Measurements from ENCODE around the gene CACNA1C. TPM values are rescaled to one million over a fixed set of nuclear protein-coding genes. Genes with fewer than 3 reads are reported as not detected.

The CACNA1C gene
- total RNA-seq, 4 donors from 2014 or later = 2.0 to 4.2 (median 2.5) TPM

DNA sequence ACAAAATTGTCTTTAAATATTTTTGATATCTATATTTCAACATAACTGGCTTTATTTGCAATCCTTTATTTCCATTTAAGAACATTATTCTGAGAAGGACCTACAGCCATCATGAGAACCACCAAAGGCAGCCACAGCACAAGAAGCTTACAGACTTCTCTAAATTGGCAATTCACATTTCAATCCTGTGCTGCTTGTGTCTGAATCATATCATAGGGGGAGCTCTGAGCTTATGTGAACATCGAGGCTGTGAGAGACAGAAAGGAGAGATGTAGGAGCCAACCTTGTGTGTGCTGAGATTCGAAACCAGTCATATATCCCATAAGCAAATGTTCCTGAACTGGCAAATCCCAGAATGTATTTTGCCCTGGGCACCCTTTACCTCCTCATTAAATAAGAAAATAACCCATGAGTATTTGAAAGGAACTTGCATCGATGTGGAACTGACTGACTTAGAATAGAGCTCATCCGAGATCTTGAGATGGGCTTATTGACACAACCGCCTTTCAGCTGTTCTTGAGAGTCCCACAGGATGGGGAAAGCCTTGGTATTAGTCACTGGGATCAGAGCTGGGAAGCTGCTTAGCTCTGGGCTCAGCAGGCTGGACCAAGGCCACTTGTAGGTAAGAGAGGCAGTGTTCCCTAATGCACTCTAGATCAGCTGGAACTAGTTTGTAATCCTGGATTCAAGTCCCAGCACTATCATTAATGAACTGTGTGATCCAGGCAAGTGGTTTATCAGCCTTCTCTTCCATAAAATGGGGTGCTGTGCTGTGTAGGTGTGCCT lies 329.8 kb downstream of the CACNA1C start:
- intact Hi-C loops (cut with DNase I) = no loop called here
- Histone ChIP-seq H3K4me1 (peaks cover 0 to 2% of the 10 kb centered on the region in 2 donors), H3K36me3 (no peaks in the 10 kb centered on the region), H3K4me3 (replicated peaks in 1 of 3) (no peak overlapping the region), H3K27me3 (no peaks in the 10 kb centered on the region), H3K27ac (no peak overlapping the region), H3K9me3 (no peaks in the 10 kb centered on the region)
- TF ChIP-seq POLR2A (IDR thresholded peaks at IDR 0.05) = no peak
- TF ChIP-seq, protein P1, sequence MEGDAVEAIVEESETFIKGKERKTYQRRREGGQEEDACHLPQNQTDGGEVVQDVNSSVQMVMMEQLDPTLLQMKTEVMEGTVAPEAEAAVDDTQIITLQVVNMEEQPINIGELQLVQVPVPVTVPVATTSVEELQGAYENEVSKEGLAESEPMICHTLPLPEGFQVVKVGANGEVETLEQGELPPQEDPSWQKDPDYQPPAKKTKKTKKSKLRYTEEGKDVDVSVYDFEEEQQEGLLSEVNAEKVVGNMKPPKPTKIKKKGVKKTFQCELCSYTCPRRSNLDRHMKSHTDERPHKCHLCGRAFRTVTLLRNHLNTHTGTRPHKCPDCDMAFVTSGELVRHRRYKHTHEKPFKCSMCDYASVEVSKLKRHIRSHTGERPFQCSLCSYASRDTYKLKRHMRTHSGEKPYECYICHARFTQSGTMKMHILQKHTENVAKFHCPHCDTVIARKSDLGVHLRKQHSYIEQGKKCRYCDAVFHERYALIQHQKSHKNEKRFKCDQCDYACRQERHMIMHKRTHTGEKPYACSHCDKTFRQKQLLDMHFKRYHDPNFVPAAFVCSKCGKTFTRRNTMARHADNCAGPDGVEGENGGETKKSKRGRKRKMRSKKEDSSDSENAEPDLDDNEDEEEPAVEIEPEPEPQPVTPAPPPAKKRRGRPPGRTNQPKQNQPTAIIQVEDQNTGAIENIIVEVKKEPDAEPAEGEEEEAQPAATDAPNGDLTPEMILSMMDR (IDR thresholded peaks at IDR 0.05) = peak in 1 of 6 experiments; percentile 15
- DNase-seq = no peak
- 53 to 57% methylated on average over 5 of the region's 5 CpGs for WGBS, 2 donors

DNA sequence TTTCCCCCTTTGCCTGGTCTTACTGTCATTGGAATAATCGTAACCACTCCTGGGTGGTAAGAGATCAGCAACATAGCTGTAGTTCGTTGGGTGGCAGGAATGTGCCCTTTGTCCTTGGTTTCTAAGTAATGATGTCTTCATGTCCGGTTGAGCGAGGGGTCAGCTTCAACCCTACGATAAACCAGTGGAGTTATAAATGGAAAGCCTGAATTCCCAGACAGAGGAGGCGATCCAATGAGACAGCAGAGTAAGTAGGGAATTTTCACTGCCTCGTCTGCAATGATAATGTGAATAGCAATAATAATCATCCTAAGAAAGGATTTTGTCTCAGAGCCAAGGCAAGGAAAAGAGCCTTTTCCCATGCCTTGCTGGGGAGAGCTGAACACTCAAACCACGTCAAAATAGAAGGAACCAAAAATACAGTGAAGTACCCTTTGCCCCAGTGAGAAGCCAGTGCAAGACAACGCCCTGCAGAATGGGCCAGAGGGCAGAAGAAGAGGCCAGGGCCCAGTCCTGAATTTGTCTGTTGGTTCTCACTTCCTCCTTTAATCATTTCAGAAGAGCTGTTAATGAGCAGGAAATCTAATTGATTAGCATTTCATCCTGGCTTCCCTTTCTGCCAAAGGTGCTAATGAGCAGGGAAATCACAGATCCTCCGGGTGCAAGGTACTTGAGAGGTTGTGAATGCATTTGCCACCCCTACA lies 330.7 kb downstream of the CACNA1C start:
- H3K9me3 ChIP-seq = no peaks in the 10 kb centered on the region
- no peaks in the 10 kb centered on the region for H3K36me3 ChIP-seq
- WGBS, 2 donors = 80 to 82% methylated on average over 10 of the region's 10 CpGs
- no peak overlapping the region for H3K4me3 ChIP-seq (replicated peaks in 1 of 3)
- DNase-seq = no peak
- intact Hi-C loops (cut with DNase I) = no loop called here
- no peak for TF ChIP-seq POLR2A (IDR thresholded peaks at IDR 0.05)
- TF ChIP-seq, protein P1 (IDR thresholded peaks at IDR 0.05) = no peak
- H3K27me3 ChIP-seq = no peaks in the 10 kb centered on the region
- peaks cover 0 to 2% of the 10 kb centered on the region in 2 donors for H3K4me1 ChIP-seq
- H3K27ac ChIP-seq = no peak overlapping the region

DNA sequence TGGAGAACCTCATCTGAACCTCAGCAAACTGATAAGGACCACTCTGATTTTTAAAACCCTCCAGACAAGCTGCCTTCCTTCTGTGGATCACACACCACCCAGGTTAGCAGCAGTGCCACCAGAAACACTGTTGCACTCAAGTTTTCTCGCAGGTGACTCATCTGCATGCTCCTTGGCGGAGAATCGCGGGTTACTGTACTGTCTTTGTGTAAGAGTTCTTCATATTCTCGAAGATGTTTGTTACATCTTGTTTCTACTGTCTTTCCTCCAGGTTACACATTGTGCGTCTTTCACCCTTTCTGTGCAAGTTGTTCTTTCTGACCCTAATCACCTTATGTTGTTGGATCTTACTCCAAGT lies 331.2 kb downstream of the CACNA1C start:
- no peaks in the 10 kb centered on the region for H3K36me3 ChIP-seq
- no peak for TF ChIP-seq POLR2A (IDR thresholded peaks at IDR 0.05)
- H3K27ac ChIP-seq = no peak overlapping the region
- WGBS, 2 donors = 94 to 96% methylated on average over 6 of the region's 6 CpGs
- no peaks in the 10 kb centered on the region for H3K27me3 ChIP-seq
- no peak for DNase-seq
- no peak overlapping the region for H3K4me3 ChIP-seq (replicated peaks in 1 of 3)
- H3K4me1 ChIP-seq = peaks cover 0 to 2% of the 10 kb centered on the region in 2 donors
- H3K9me3 ChIP-seq = no peaks in the 10 kb centered on the region
- intact Hi-C loops (cut with DNase I) = no loop called here

DNA sequence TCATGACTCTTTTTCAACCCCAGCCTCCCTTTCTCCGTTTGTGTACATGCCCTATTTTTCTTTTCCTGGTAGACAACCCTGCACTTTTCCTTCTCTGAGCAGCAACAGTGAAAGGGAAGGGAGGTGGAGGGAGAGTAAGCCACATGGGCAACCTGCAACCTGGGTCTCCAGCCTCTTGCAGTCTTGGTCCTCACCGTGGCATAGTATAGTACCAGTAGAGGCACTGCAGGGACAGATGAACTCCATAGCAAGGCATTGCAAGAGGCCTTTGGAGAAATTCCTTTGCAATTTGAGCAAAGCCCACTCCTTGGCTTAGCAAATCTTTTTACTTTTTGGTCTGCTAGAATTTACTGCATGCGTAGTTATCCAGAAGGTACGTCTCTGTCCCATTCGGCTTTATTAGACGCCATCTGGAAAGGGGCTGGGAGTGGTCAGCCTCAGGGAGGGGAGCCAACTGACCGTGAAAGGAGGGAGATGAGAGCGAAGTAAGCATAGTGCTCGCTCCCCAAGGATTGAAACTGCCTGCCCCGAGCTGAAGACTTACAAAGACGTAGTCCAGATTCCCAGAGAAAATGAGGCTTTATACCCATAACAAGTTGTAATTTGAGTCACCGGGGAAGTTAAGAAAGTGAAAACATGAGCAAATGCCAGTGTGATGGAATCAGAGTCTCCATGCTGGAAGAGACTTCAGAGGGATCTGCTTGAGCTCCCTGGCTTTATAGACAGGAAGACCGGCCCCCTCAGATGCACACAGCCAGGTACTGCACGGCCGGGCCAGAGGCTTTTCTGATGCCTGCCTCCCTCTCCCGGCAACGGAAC lies 332.0 kb downstream of the CACNA1C start:
- H3K27me3 ChIP-seq = no peaks in the 10 kb centered on the region
- intact Hi-C loops (cut with DNase I) = no loop called here
- H3K27ac ChIP-seq = peak overlapping the region in 2 of 3 donors; percentile 2 to 15
- peaks cover 0 to 2% of the 10 kb centered on the region in 2 donors for H3K4me1 ChIP-seq
- H3K4me3 ChIP-seq (replicated peaks in 1 of 3) = no peak overlapping the region
- 57 to 80% methylated on average over 17 of the region's 17 CpGs for WGBS, 2 donors
- TF ChIP-seq POLR2A (IDR thresholded peaks at IDR 0.05) = no peak
- TF ChIP-seq, protein P1 (IDR thresholded peaks at IDR 0.05) = no peak
- H3K36me3 ChIP-seq = no peaks in the 10 kb centered on the region
- no peak for DNase-seq
- no peaks in the 10 kb centered on the region for H3K9me3 ChIP-seq

DNA sequence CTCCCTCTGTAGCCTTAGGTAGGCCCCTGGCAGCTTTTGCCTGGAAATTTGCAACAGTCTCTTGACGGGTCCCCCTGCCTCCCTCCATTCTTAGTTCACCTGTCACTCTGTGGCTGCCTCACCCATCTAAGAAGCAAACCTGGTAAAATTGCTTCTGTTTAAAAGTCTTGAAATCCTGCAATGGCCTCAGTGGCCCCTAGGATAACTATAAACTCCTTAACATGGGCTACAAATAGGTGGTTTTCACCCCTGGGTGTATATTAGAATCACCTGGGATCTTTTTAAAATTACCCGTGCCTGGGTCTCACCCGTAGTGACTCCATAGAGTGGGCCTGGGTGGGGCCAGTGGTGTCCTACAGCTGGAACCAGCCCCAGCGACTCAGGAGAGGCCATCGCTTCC lies 332.7 kb downstream of the CACNA1C start:
- H3K27me3 ChIP-seq = no peaks in the 10 kb centered on the region
- peak overlapping the region in 1 of 3 donors; percentile 2 for H3K27ac ChIP-seq
- 88 to 95% methylated on average over 5 of the region's 5 CpGs for WGBS, 2 donors
- intact Hi-C loops (cut with DNase I) = no loop called here
- TF ChIP-seq, protein P1 (IDR thresholded peaks at IDR 0.05) = no peak
- no peak for TF ChIP-seq POLR2A (IDR thresholded peaks at IDR 0.05)
- no peak overlapping the region for H3K4me3 ChIP-seq (replicated peaks in 1 of 3)
- no peaks in the 10 kb centered on the region for H3K9me3 ChIP-seq
- no peaks in the 10 kb centered on the region for H3K36me3 ChIP-seq
- H3K4me1 ChIP-seq = peaks cover 0 to 2% of the 10 kb centered on the region in 2 donors
- DNase-seq = no peak
